HS-27A (cell line): ENCODE data around the gene PPIF.

ENCODE experiments used
- DNase-seq: peaks from one replicate; pipeline ENCODE4 v3.0.0-alpha.2; 2012; ENCODE audit warnings: low read depth, missing footprints

The PPIF gene

DNA sequence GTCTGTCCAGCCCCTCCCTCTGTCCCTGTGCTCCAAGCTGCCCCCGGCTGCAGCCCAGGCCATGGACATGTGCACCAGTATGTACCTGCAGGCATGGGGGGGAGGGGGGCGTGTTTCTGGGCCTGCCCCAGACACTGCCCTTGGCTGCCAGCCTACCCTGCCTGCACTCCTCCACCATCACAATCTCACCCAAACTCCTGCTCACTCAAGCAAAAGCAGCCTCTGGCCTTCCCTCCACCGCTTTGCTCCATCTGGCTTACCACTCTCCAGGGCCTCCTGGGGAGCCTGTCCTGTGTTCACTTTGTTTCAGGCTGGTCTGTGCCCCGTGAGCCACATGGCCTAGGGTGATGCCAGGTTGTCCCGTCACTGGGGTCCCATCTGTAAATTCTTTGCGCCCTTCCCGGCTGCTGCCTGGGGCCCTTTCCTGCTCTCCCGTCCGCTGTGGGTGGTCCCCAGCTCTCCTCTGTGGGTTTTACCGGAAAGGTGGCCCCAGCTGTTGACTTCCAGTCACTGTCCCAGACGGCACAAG is 33.3 kb upstream of the PPIF start:
- DNase-seq: no peak

DNA sequence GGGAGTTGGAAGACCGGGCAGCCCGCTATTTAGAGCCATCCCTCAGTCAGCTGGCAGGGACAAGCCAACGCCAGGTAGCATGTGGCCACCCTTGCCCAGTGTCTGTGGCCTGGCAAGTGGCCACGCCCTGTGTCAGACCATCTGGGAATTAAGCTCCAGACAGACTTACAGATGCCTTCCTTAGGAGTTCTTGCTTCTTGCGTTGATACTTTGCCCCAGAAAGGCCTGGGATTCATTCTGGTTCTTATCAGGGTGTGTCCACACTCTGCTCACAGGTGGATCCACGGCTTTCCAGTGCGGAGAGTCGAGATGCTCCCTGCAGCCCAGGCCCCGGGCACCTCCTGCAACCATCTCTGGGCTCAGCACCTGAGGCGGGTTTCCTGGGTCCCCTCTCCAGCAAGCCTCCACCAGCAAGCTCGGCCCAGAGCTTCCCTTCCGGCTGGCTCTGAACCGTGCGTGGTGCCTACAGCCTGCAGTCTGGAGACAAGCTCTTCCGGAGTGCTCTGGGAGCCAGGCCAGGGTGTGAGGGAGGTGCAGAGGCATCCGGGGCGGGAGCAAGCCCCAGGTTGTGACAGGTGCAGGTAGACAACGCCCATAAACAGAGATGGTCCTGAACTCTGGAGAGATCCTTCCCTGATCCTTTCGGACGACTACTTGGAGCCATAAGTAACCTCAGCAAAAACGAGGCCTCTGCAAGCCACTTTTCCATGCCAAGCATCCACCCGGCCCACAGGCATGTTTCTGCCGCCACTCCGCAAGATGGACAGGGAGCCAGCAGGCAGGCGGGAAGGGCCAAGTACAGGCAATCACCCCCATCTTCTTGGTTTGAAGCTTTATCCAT is 32.3 kb upstream of the PPIF start:
- DNase-seq: no peak

DNA sequence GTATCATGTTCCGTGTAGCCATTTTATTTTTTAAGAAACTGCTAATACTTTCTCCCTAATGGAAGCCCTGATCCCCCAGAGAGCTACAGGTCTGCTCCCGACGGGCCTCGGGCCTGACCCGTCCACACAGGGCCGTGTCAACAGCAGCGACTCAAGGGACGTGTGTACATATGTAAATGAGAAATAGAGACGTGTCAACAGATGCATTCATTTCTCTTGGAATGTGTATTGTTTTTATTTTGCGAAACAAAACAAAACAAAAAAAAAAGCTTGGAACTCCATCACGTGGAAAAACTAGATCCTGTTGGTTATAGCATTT is 31.7 kb upstream of the PPIF start:
- DNase-seq: no peak

GRCh38 chr10:79316671-79317431 is 30.4 kb upstream of the PPIF start:
- DNase-seq: no peak

DNA sequence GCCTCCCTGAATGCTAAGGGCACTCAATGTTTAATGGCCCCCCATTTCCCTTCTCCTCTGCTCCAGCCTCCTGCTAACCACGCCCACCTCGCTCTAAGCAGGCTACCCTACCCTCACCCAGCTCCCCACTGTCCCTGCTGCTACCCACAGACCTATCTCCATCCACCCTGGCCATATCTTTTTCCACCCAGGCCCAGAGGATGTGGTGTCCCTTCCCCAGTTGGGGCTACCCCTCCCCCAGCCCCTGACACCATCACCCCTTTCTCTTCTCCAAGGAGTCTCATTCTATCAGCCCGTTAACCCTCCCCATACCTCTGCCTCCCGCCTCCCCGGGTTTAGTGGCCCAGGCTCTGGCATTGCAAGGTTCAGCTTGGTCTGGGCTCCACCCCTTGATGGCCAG is 28.9 kb upstream of the PPIF start:
- no peak for DNase-seq

- no peak for DNase-seq
These were observed 28.0 kb upstream of the PPIF start for GRCh38 chr10:79319115-79319771.

GRCh38 chr10:79320316-79320715 is 27.0 kb upstream of the PPIF start:
- no peak for DNase-seq

DNA sequence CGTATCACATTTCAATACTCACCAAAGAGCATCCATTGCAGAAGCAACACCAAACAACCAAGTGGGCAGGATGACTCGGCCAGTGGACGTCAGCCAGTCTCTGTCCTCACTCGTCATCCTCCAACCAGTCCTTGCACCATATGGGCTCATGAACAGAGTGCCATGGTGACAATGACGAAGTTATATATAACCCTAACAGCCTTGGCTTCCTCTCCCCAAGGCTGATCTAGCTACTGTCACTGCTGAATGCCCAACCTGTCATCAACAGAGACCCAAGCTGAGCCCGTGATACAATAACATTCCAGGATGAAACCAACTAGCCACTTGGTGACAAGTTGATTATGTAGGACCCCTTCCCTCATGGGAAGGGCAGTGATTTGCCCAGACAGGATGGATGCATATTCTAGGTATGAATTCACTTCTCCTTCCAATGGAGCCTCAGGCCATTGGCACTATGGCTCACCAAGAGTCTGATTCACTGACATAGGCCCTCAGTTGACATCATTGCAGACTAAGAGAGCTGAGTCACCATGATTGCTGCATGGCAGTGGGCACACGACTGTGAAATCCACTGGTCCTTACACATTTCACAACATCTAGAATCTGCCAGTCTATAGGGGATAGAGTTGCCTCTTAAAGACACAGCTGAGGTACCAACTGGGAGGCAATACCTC is 26.3 kb upstream of the PPIF start:
- DNase-seq: no peak

DNA sequence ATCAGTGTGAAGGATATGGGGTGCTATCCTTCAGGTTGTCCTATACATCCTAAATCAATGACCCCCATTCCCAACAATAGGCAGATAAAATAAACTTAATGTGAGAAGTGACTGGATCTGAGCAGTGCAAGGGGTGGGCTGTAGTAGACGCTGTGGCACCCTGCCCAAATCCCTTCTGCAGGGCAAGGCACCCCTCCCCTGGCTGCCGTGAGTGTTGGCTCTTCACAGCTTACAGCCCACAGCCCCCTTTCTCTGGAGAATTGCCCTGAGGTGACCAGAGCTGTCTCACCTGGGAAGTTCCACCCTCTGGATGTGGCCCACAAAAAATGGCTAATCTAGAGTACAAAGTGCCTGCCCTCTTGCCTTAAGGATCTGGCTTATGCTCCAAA is 25.8 kb upstream of the PPIF start:
- DNase-seq: no peak

DNA sequence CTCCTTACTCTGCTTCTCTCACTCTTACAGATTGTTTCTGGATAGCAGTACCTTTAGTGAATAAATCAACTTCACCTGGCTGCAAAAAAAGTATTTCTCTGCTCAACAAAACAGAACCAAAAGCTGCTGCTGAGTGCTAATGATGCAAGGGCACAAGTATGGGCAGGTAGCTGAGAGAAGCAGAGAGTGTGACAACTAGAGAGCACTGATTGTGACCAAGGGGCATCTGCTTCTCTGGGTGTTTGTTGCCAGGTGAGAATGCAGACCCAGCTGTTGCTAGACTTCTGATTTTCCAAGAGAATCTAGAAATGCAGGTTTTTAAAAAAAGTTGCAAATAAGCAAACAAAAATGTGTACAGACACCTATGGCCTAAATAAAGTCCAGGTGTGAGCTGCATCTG is 25.3 kb upstream of the PPIF start:
- DNase-seq: no peak

DNA sequence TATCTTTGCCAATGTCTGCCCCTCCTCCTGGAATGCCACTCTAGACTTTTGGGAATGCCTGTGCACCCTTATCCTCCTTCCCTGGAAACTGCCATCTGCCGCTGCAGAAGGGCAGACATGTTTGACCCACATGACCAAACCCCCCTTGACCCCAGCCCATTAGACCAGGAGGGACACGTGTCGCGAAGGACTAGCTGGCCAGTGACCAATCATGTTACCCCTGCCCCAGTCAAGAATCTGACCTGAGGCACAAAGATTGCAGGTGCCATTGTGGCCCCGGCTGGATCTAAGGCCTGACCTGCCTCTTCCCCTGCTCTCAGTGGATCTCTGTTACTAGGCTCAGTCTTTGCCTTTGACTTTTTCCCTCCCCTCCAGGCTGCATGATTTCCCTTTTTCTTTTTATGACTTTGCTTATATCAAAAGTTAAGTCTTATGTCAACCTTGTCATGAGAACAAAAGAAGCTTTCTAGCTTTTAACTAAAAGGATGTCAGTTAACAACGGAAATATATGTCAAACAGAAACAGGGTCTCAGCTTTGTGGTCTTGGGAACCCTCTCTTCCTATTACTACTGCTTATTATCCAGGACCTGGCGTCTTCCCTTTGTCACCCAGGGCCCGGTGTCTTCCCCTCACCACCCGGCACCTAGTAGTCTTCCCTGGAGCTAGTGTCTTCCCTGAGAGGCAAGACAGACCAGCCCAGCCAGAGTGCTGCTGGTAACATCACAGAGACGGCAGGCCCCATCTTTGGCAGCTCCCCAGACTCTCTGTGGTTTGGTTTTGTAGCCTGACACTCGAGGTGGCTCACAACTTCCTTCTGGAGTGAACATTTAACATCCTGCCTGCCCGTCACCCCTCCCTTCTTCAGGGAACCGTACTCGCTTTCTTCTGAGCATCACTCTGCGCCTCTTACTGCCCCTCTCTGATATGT is 24.4 kb upstream of the PPIF start:
- no peak for DNase-seq

- DNase-seq: no peak
These were observed 23.7 kb upstream of the PPIF start for GRCh38 chr10:79323602-79324001.

DNA sequence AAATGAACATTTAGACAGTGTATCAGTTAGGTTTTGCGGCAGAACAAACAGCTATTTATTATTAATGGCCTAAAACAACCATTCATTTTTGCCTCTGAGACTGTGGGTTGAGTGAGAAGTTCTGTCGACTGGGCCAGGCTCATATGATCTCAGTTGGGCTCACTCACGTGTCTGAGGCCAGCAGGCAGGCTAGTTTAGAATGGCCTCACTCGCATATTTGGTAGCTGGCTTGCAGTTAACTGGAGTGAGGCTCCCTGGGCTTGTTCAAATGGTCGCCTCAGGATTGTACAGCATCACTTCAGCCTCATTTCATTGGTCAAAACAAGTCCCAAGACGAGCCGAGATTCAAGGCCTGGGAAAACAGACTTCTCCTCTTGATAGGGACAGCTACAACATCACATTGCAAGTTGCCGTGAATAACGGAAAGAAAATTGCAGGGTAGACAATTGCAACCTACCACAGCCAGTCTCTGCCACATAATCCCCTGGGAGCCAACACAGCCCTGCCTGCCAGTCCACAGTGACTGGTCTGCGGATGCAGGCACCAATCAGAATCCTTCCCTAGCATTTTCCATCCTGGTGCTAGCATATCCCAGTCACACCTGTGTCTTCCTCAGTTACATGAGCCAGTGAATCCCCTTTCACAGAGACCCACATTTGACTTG is 23.1 kb upstream of the PPIF start:
- DNase-seq: no peak

DNA sequence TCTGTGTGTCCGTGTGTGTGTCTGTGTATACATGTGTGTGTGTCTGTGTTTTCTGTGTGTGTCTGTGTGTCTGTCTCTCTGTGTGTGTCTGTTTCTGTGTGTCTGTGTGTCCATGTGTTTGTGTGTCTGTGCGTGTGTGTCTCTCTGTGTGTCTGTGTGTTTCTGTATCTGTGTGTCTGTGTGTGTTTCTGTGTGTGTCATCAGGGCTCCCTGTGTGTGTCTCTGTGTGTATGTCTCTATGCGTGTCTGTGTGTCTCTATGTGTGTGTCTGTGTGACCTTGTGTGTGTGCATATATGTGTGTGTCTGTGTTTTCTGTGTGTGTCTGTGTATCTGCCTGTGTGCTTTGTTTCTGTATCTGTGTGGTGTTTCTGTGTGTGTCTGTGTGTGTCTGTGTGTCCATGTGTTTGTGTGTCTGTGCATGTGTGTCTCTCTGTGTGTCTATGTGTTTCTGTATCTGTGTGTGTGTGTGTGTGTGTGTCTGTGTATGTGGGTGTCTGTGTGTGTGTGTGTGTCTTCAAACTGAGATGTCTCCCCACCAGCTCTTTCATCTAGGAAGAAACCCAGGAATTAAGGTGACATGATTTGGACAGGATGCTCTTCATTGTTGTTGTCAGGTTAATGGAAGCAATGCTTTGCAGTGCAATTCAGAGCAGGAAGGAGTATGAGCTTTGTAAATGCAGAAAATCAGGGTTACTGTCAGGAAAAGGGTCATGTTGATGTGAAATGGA is 20.7 kb upstream of the PPIF start:
- DNase-seq: no peak

- no peak for DNase-seq
These were observed 20.2 kb upstream of the PPIF start for GRCh38 chr10:79327090-79327457.

DNA sequence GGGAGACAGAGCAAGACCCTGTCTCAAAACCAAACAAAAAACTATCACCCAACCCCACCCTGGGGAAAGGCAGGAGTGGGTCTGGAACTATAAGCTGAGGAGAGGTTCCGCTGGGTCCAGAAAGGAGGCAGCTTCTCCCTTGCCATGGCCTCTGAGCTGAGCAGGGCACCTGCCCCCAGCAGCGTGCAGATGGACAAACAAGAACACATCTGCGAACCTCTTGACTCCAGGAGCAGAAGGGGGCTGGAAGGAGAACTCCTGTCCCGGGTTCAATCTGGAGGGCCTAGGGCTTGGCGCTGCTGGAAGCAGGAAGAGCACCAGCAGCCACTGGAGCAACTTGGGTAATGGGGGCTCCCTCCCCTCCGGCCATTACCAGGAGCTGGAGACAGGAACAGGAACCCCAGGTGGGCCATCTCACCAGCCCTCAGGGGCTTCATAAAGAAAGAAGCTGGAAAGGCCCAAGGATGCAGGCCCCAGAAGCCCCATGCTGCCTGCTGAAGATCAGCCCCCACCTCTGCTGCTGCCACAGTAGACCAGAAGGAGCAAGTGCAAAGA is 19.0 kb upstream of the PPIF start:
- no peak for DNase-seq

DNA sequence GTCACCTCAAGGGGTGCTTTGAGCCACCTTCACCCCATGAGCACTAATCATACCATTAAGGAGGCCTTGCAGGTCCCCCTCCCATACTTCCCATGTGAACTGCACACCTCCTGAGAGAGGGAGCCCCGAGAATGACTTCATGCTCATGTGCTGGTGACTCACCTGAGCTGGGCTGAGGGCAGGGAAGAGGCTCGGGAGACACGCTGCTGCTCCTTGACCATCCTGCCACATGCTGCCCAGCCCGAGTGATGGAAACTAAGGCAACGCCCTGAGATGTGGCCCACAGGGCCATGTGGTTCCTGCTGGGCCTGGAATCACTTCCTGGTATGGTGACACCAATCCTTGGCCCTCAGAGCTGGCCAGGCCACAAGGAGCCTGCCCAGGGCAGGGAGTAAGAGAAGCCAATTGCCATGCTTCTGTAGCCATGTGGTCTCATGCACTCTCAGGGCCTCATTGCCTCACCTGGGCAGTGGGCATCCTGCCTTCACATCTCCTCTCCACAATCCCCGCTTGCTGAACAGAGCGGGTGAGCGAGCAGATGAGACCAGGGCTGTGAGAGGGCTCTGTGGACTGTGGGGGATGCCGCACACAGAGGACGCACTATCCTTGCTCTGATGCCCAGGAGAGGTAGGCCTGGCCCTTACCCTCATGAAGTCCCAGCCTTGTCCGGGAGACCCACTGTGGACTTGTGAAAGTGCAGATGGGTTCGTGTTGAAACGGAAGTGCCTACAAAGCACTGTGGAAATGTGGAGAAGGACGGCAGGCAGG is 18.3 kb upstream of the PPIF start:
- no peak for DNase-seq

GRCh38 chr10:79329529-79329928 is 17.7 kb upstream of the PPIF start:
- no peak for DNase-seq

GRCh38 chr10:79331226-79331625 is 16.0 kb upstream of the PPIF start:
- DNase-seq: no peak
